GM18520 (cell line): ENCODE data around the gene CNOT4.
"Not testable (repeated sequence)": the region's sequence is repeated elsewhere in the genome, so short reads cannot be mapped to it uniquely, and the experiment has no call there.

Experiments
- ATAC-seq: cut with Tn5 transposase; IDR thresholded peaks from one replicate; pipeline ENCODE4 v1.9.1; 2021; ENCODE audit not compliant: unreplicated experiment

CNOT4 gene

GRCh38 chr7:135333200-135333599 is 176.7 kb downstream of the CNOT4 start:
- no peak for ATAC-seq

- no peak for ATAC-seq
These were observed 179.8 kb downstream of the CNOT4 start for GRCh38 chr7:135330088-135330487.

GRCh38 chr7:135328526-135328925 is 181.4 kb downstream of the CNOT4 start:
- ATAC-seq: no peak

GRCh38 chr7:135328053-135328452 is 181.8 kb downstream of the CNOT4 start:
- ATAC-seq: no peak

GRCh38 chr7:135327458-135327857 is 182.4 kb downstream of the CNOT4 start:
- ATAC-seq: no peak

GRCh38 chr7:135326636-135327280 is 183.1 kb downstream of the CNOT4 start:
- no peak for ATAC-seq

GRCh38 chr7:135322571-135323340 is 187.1 kb downstream of the CNOT4 start:
- no peak for ATAC-seq

GRCh38 chr7:135321556-135321955 is 188.3 kb downstream of the CNOT4 start:
- no peak for ATAC-seq

- not testable (repeated sequence) for ATAC-seq
These were observed 188.9 kb downstream of the CNOT4 start for GRCh38 chr7:135320953-135321352.

- no peak for ATAC-seq
These were observed 189.6 kb downstream of the CNOT4 start for GRCh38 chr7:135320268-135320667.

GRCh38 chr7:135317676-135318325 is 192.1 kb downstream of the CNOT4 start:
- ATAC-seq: no peak

GRCh38 chr7:135316648-135317313 is 193.1 kb downstream of the CNOT4 start:
- no peak for ATAC-seq

- ATAC-seq: no peak
These were observed 195.9 kb downstream of the CNOT4 start for GRCh38 chr7:135313971-135314370.
